Liver (tissue), 9 donors: Measurements from ENCODE around the gene GBE1. TPM values are rescaled to one million over a fixed set of nuclear protein-coding genes. Genes with fewer than 3 reads are reported as not detected.
"Not testable (repeated sequence)": the region's sequence is repeated elsewhere in the genome, so short reads cannot be mapped to it uniquely, and the experiment has no call there.

Experiments used
- DNase-seq: peaks from one replicate; pipeline ENCODE4 v3.0.0-alpha.2; 2017; ENCODE audit warnings: low spot score
- H3K27ac ChIP-seq, 2 donors: one replicate each; pipeline ENCODE4 v1.7.0; 2013; ENCODE audit warnings: inconsistent platforms in 2 of 2, low read length in 2 of 2, control low read depth in 1 of 2, low read depth in 1 of 2, mild to moderate bottlenecking in 1 of 2
- H3K27me3 ChIP-seq, 4 donors: one replicate each; pipeline versions ENCODE4 v1.6.1 to v1.7.0; 2013; ENCODE audit warnings: low read length in 3 of 4, inconsistent platforms in 1 of 4, mild to moderate bottlenecking in 1 of 4, moderate library complexity in 1 of 4; ENCODE audit not compliant: control insufficient read depth in 4 of 4, insufficient read depth in 4 of 4
- H3K36me3 ChIP-seq, 4 donors: one replicate each; pipeline versions ENCODE4 v1.6.1 to v1.7.0; 2013; ENCODE audit warnings: low read length in 3 of 4, mild to moderate bottlenecking in 3 of 4, low read depth in 1 of 4, moderate library complexity in 1 of 4; ENCODE audit not compliant: control insufficient read depth in 4 of 4, insufficient read depth in 3 of 4
- H3K4me1 ChIP-seq, 4 donors: one replicate each; pipeline versions ENCODE4 v1.6.1 to v1.7.0; 2013; ENCODE audit warnings: low read length in 3 of 4, mild to moderate bottlenecking in 3 of 4, moderate library complexity in 1 of 4; ENCODE audit not compliant: control insufficient read depth in 4 of 4, insufficient read depth in 4 of 4
- H3K4me3 ChIP-seq, 3 donors: one replicate each; pipeline versions ENCODE4 v1.6.1 to v1.7.0; 2013; ENCODE audit warnings: low read length in 3 of 3, control low read depth in 1 of 3, low read depth in 1 of 3, mild to moderate bottlenecking in 1 of 3
- H3K9ac ChIP-seq, 2 donors: one replicate each; pipeline ENCODE4 v1.7.0; 2013; ENCODE audit warnings: low read length in 2 of 2, mild to moderate bottlenecking in 2 of 2, moderate library complexity in 2 of 2, control low read depth in 1 of 2, low read depth in 1 of 2
- H3K9me3 ChIP-seq, 4 donors: one replicate each; pipeline versions ENCODE4 v1.6.1 to v1.7.0; 2013; ENCODE audit warnings: low read length in 3 of 4; ENCODE audit not compliant: control insufficient read depth in 4 of 4
- ATF3 ChIP-seq: IDR thresholded peaks from 2 replicates; pipeline ENCODE4 v1.6.1; 2016; ENCODE audit warnings: antibody characterized with exemption
- CTCF ChIP-seq: fragments of 150-350 bp; IDR thresholded peaks from 2 replicates; pipeline ENCODE4 v1.5.1; 2017; ENCODE audit warnings: improper control_type of control experiment, low read depth, low read length; ENCODE audit not compliant: missing input control
- FOXA1 ChIP-seq: IDR thresholded peaks from 2 replicates; pipeline ENCODE4 v1.6.1; 2016; ENCODE audit warnings: antibody characterized with exemption
- FOXA2 ChIP-seq: IDR thresholded peaks from 2 replicates; pipeline ENCODE4 v1.6.1; 2016; ENCODE audit warnings: antibody characterized with exemption
- GABPA ChIP-seq, 2 donors: IDR thresholded peaks in 1 of 2; conservative IDR thresholded peaks in 1 of 2; 2 replicates each; pipeline ENCODE4 v1.6.1; 2016; ENCODE audit warnings: antibody characterized with exemption in 2 of 2, mild to moderate bottlenecking in 1 of 2, moderate library complexity in 1 of 2
- HNF4A ChIP-seq, 2 donors: conservative IDR thresholded peaks; 2 replicates each; pipeline ENCODE4 v1.6.1; 2016; ENCODE audit warnings: antibody characterized with exemption in 2 of 2, mild to moderate bottlenecking in 2 of 2
- MAX ChIP-seq: IDR thresholded peaks from 2 replicates; pipeline ENCODE4 v1.6.1; 2016; ENCODE audit warnings: antibody characterized with exemption
- NR2F2 ChIP-seq: IDR thresholded peaks from 2 replicates; pipeline ENCODE4 v1.6.1; 2016; ENCODE audit warnings: antibody characterized with exemption
- RAD21 ChIP-seq, 2 donors: IDR thresholded peaks; 2 replicates each; pipeline ENCODE4 v1.6.1; 2016; ENCODE audit warnings: antibody characterized with exemption in 2 of 2, mild to moderate bottlenecking in 2 of 2
- REST ChIP-seq: IDR thresholded peaks from 2 replicates; pipeline ENCODE4 v1.6.1; 2016; ENCODE audit warnings: antibody characterized with exemption, mild to moderate bottlenecking
- RXRA ChIP-seq, 2 donors: IDR thresholded peaks; 2 replicates each; pipeline ENCODE4 v1.6.1; 2017 to 2018; ENCODE audit warnings: antibody characterized with exemption in 2 of 2, mild to moderate bottlenecking in 1 of 2
- SP1 ChIP-seq: IDR thresholded peaks from 2 replicates; pipeline ENCODE4 v1.6.1; 2018; ENCODE audit warnings: antibody characterized with exemption, mild to moderate bottlenecking
- TAF1 ChIP-seq: conservative IDR thresholded peaks from 2 replicates; pipeline ENCODE4 v1.6.1; 2016; ENCODE audit warnings: antibody characterized with exemption, mild to moderate bottlenecking
- YY1 ChIP-seq: IDR thresholded peaks from 2 replicates; pipeline ENCODE4 v1.6.1; 2016; ENCODE audit warnings: antibody characterized with exemption, mild to moderate bottlenecking
- WGBS: extraction: QIAGEN DNeasy Blood & Tissue Kit; methylation state at CpG from one replicate; pipeline ENCODE4 v1.1.7; 2013; 5-methylcytosine and 5-hydroxymethylcytosine counted together
- polyA plus RNA-seq, 2 donors: library from polyadenylated mRNA; stranded (reverse) in 1 of 2; unstranded in 1 of 2; fragments of 200-250 nt in 1 of 2; fragments of >200 nt in 1 of 2; fragmentation: Nextera tagmentation in 1 of 2; extraction: Ambion mirVana in 1 of 2; gene quantifications; one replicate each; pipeline versions ENCODE4 v1.2.1 to v1.2.3, GENCODE V29; 2013 to 2015
- total RNA-seq, 2 donors: library from RNA; depleted of rRNA; stranded (reverse); fragments of >200 nt; gene quantifications; one replicate each; pipeline ENCODE4 v1.2.3, GENCODE V29; 2014
- donor health status: healthy.
- donor health status: healthy.
- donor health status: healthy.
- donor health status: healthy.
- donor health status: healthy.

GBE1 gene
- total and polyA plus RNA-seq, 4 donors = 22.5 to 95.6 (median 25.8) TPM

GRCh38 chr3:81770710-81771109 lies 9.3 kb upstream of the GBE1 start (continued):
- no peak for TF ChIP-seq CTCF
- TF ChIP-seq SP1 = no peak
- no peak for TF ChIP-seq GABPA (IDR thresholded peaks at IDR 0.05 in 1 of 2, conservative IDR thresholded peaks at IDR 0.05 in 1 of 2)
- no peak for TF ChIP-seq HNF4A (conservative IDR thresholded peaks at IDR 0.05)
- no peak for TF ChIP-seq RXRA (IDR thresholded peaks at IDR 0.05)
- no peak for TF ChIP-seq FOXA1
- no peak for TF ChIP-seq RAD21 (IDR thresholded peaks at IDR 0.05)

- 79% methylated on average over 2 of the region's 2 CpGs for WGBS
- no peaks in the 10 kb centered on the region for H3K36me3 ChIP-seq
- no peaks in the 10 kb centered on the region for H3K4me1 ChIP-seq
- H3K9ac ChIP-seq = no peak overlapping the region
- no peaks in the 10 kb centered on the region for H3K9me3 ChIP-seq
- H3K27me3 ChIP-seq = no peaks in the 10 kb centered on the region
- DNase-seq = no peak
- no peak for TF ChIP-seq ATF3
- no peak for TF ChIP-seq RXRA (IDR thresholded peaks at IDR 0.05)
- no peak for TF ChIP-seq RAD21 (IDR thresholded peaks at IDR 0.05)
- no peak for TF ChIP-seq NR2F2
- H3K27ac ChIP-seq = no peak overlapping the region
- H3K4me3 ChIP-seq = no peak overlapping the region
Measured at GRCh38 chr3:81769299-81769698, 7.9 kb upstream of the GBE1 start.

GRCh38 chr3:81767250-81767859 lies 5.9 kb upstream of the GBE1 start:
- not testable (repeated sequence) for H3K27ac ChIP-seq, H3K27me3 ChIP-seq, DNase-seq, H3K4me3 ChIP-seq, H3K4me1 ChIP-seq, H3K9me3 ChIP-seq, H3K9ac ChIP-seq, H3K36me3 ChIP-seq
- 98% methylated on average over 47 of the region's 47 CpGs for WGBS

GRCh38 chr3:81765400-81765799 lies 4.0 kb upstream of the GBE1 start:
- H3K27me3 ChIP-seq = no peaks in the 10 kb centered on the region
- no peak overlapping the region for H3K27ac ChIP-seq
- DNase-seq = no peak
- no peaks in the 10 kb centered on the region for H3K36me3 ChIP-seq
- no peaks in the 10 kb centered on the region for H3K9me3 ChIP-seq
- 87% methylated on average over 2 of the region's 2 CpGs for WGBS
- no peak overlapping the region for H3K9ac ChIP-seq
- no peak overlapping the region for H3K4me3 ChIP-seq
- TF ChIP-seq RAD21 (IDR thresholded peaks at IDR 0.05) = no peak
- no peak for TF ChIP-seq GABPA (IDR thresholded peaks at IDR 0.05 in 1 of 2, conservative IDR thresholded peaks at IDR 0.05 in 1 of 2)
- no peak for TF ChIP-seq ATF3
- no peak for TF ChIP-seq FOXA2
- TF ChIP-seq YY1 = no peak
- no peak for TF ChIP-seq REST
- TF ChIP-seq MAX = no peak
- no peak for TF ChIP-seq CTCF
- TF ChIP-seq TAF1 = no peak
- peaks cover 0 to 8% (median 4%) of the 10 kb centered on the region in 4 donors for H3K4me1 ChIP-seq
